Ectodermal cell (in vitro differentiated cells): Measurements from ENCODE around the gene PRRX2.
"Not testable (repeated sequence)": the region's sequence is repeated elsewhere in the genome, so short reads cannot be mapped to it uniquely, and the experiment has no call there.

Source experiments
- H3K27ac ChIP-seq: 2 replicates; pipeline ENCODE4 v1.7.0; 2013; ENCODE audit warnings: mild to moderate bottlenecking, low read depth, low read length; ENCODE audit not compliant: insufficient read depth, poor library complexity, severe bottlenecking
- H3K27me3 ChIP-seq: 2 replicates; pipeline ENCODE4 v1.7.0; 2013; ENCODE audit warnings: mild to moderate bottlenecking, low read length; ENCODE audit not compliant: insufficient read depth, control insufficient read depth, poor library complexity, severe bottlenecking
- H3K36me3 ChIP-seq: one replicate; pipeline ENCODE4 v1.7.0; 2013; ENCODE audit warnings: low read length; ENCODE audit not compliant: control insufficient read depth, insufficient read depth
- H3K4me1 ChIP-seq: one replicate; pipeline ENCODE4 v1.7.0; 2013; ENCODE audit warnings: low read length; ENCODE audit not compliant: control insufficient read depth, insufficient read depth
- H3K4me3 ChIP-seq: 2 replicates; pipeline ENCODE4 v1.7.0; 2013; ENCODE audit warnings: low read depth, low read length, control low read depth; ENCODE audit not compliant: insufficient read depth
- H3K9me3 ChIP-seq: 2 replicates; pipeline ENCODE4 v1.7.0; 2013; ENCODE audit warnings: mild to moderate bottlenecking, low read length, moderate library complexity; ENCODE audit not compliant: control insufficient read depth
- WGBS, 2 experiments: methylation state at CpG; one replicate each; pipeline ENCODE4 v1.1.7; 2013; ENCODE audit warnings: missing lambda C conversion rate in 2 of 2; 5-methylcytosine and 5-hydroxymethylcytosine counted together

The PRRX2 gene

GRCh38 chr9:129653823-129654553, 11.5 kb upstream of the PRRX2 start:
- no peaks in the 10 kb centered on the region for H3K9me3 ChIP-seq
- H3K4me1 ChIP-seq: no peaks in the 10 kb centered on the region
- H3K4me3 ChIP-seq: no peak overlapping the region
- H3K27me3 ChIP-seq: no peaks in the 10 kb centered on the region
- H3K27ac ChIP-seq: no peak overlapping the region
- H3K36me3 ChIP-seq: no peaks in the 10 kb centered on the region
- 75 to 77% methylated on average over 17 to 19 of the region's 19 CpGs for WGBS, 2 experiments

- H3K4me1 ChIP-seq: no peaks in the 10 kb centered on the region
- no peaks in the 10 kb centered on the region for H3K36me3 ChIP-seq
- 92 to 93% methylated on average over 18 of the region's 20 CpGs for WGBS, 2 experiments
- H3K9me3 ChIP-seq: no peaks in the 10 kb centered on the region
- no peaks in the 10 kb centered on the region for H3K27me3 ChIP-seq
- no peak overlapping the region for H3K27ac ChIP-seq
- H3K4me3 ChIP-seq: no peak overlapping the region
Measured at GRCh38 chr9:129654554-129655040, 10.8 kb upstream of the PRRX2 start.

- WGBS, 2 experiments: 94 to 95% methylated on average over 7 of the region's 7 CpGs
- Histone ChIP-seq H3K27me3 (no peaks in the 10 kb centered on the region), H3K9me3 (no peaks in the 10 kb centered on the region), H3K36me3 (no peaks in the 10 kb centered on the region), H3K4me1 (no peaks in the 10 kb centered on the region), H3K27ac (no peak overlapping the region), H3K4me3 (no peak overlapping the region)
Measured at GRCh38 chr9:129655154-129655553, 10.3 kb upstream of the PRRX2 start.

GRCh38 chr9:129655696-129656095, 9.8 kb upstream of the PRRX2 start:
- H3K4me3 ChIP-seq: no peak overlapping the region
- H3K4me1 ChIP-seq: no peaks in the 10 kb centered on the region
- WGBS, 2 experiments: 91 to 92% methylated on average over 7 of the region's 7 CpGs
- no peaks in the 10 kb centered on the region for H3K36me3 ChIP-seq
- no peaks in the 10 kb centered on the region for H3K27me3 ChIP-seq
- H3K27ac ChIP-seq: no peak overlapping the region
- H3K9me3 ChIP-seq: no peaks in the 10 kb centered on the region

GRCh38 chr9:129656795-129657390, 8.6 kb upstream of the PRRX2 start:
- H3K36me3 ChIP-seq: no peaks in the 10 kb centered on the region
- 88 to 91% methylated on average over 12 of the region's 12 CpGs for WGBS, 2 experiments
- no peaks in the 10 kb centered on the region for H3K9me3 ChIP-seq
- H3K4me1 ChIP-seq: no peaks in the 10 kb centered on the region
- no peak overlapping the region for H3K4me3 ChIP-seq
- H3K27me3 ChIP-seq: no peaks in the 10 kb centered on the region
- no peak overlapping the region for H3K27ac ChIP-seq

- H3K27ac ChIP-seq: no peak overlapping the region
- WGBS, 2 experiments: 90 to 94% methylated on average over 2 of the region's 2 CpGs
- H3K36me3 ChIP-seq: no peaks in the 10 kb centered on the region
- H3K27me3 ChIP-seq: peaks cover 32% of the 10 kb centered on the region
- no peaks in the 10 kb centered on the region for H3K4me1 ChIP-seq
- H3K4me3 ChIP-seq: no peak overlapping the region
- H3K9me3 ChIP-seq: no peaks in the 10 kb centered on the region
Measured at GRCh38 chr9:129661029-129661428, 4.4 kb upstream of the PRRX2 start.

- WGBS, 2 experiments: 92 to 93% methylated on average over 2 of the region's 3 CpGs
- not testable (repeated sequence) for H3K27ac ChIP-seq, H3K36me3 ChIP-seq, H3K4me1 ChIP-seq, H3K9me3 ChIP-seq, H3K4me3 ChIP-seq
- peaks cover 38% of the 10 kb centered on the region for H3K27me3 ChIP-seq
Measured at GRCh38 chr9:129662239-129662638, 3.2 kb upstream of the PRRX2 start.

- H3K27me3 ChIP-seq: peaks cover 38% of the 10 kb centered on the region
- H3K4me3 ChIP-seq: peak overlapping the region; percentile 21
- no peak overlapping the region for H3K27ac ChIP-seq
- H3K36me3 ChIP-seq: no peaks in the 10 kb centered on the region
- H3K9me3 ChIP-seq: no peaks in the 10 kb centered on the region
- 6 to 10% methylated on average over 36 of the region's 36 CpGs for WGBS, 2 experiments
- H3K4me1 ChIP-seq: peaks cover 6% of the 10 kb centered on the region
Measured at GRCh38 chr9:129664746-129665388, 580 bp upstream of the PRRX2 start.

GRCh38 chr9:129665814-129666520, 520 bp downstream of the PRRX2 start:
- H3K27me3 ChIP-seq: peaks cover 38% of the 10 kb centered on the region
- no peak overlapping the region for H3K27ac ChIP-seq
- peak overlapping the region; percentile 35 for H3K4me3 ChIP-seq

GRCh38 chr9:129666575-129666974, 1.1 kb downstream of the PRRX2 start:
- 14 to 15% methylated on average over 13 of the region's 13 CpGs for WGBS, 2 experiments
- H3K4me1 ChIP-seq: peaks cover 15% of the 10 kb centered on the region
- H3K27ac ChIP-seq: no peak overlapping the region
- no peaks in the 10 kb centered on the region for H3K9me3 ChIP-seq
- H3K4me3 ChIP-seq: peak overlapping the region; percentile 35
- peaks cover 38% of the 10 kb centered on the region for H3K27me3 ChIP-seq
- no peaks in the 10 kb centered on the region for H3K36me3 ChIP-seq

More at GRCh38 chr9:129665814-129666520, 520 bp downstream of the PRRX2 start:
- Histone ChIP-seq H3K9me3 (no peaks in the 10 kb centered on the region), H3K36me3 (no peaks in the 10 kb centered on the region), H3K4me1 (peaks cover 9% of the 10 kb centered on the region)
- WGBS, 2 experiments: 3% methylated on average over 88 of the region's 88 CpGs
